Endothelial cell of umbilical vein (primary cell): ENCODE data around the gene ATOX1. TPM values are rescaled to one million over a fixed set of nuclear protein-coding genes. Genes with fewer than 3 reads are reported as not detected.

Experiments used
- BruUV-seq: library from RNA; stranded (reverse); fragments of 400-500 nt; replicated peaks from 2 replicates; lab custom pipeline; 2021; lab: Mats Ljungman, UMichigan
- CTCF ChIA-PET: fragments of 300-600, 350-600 bp; sonication (Branson Sonifier 250); formaldehyde crosslinking; loops from one replicate; lab custom pipeline; 2021; ENCODE audit warnings: antibody characterized with exemption, inconsistent platforms; lab: Charles Lee
- POLR2A ChIA-PET: fragments of 300-600, 350-600 bp; sonication (Branson Sonifier 250); formaldehyde crosslinking; loops from one replicate; lab custom pipeline; 2021; ENCODE audit warnings: antibody characterized with exemption, inconsistent platforms; lab: Charles Lee
- DNase-seq: peaks from one replicate; pipeline ENCODE4 v3.0.0-alpha.2; 2011; ENCODE audit warnings: low read depth, low spot score
- FAIRE-seq: peaks from 2 replicates; lab custom pipeline; 2011; peaks lifted over from hg19 to GRCh38; lab: Jason Lieb, UNC
- H2AFZ ChIP-seq: 2 replicates; pipeline ENCODE4 v1.6.0; 2012; ENCODE audit warnings: low read depth, low read length, control low read depth, inconsistent platforms
- H3K27ac ChIP-seq: 2 replicates; pipeline ENCODE4 v1.5.1; 2011; ENCODE audit warnings: low read depth, mild to moderate bottlenecking, control low read depth, low read length, moderate library complexity; ENCODE audit not compliant: insufficient read depth
- H3K27me3 ChIP-seq, 2 experiments: 2 replicates each; pipeline versions ENCODE4 v1.6.0 to v1.6.1; 2011; ENCODE audit warnings: low read length in 2 of 2, mixed read lengths in 1 of 2; ENCODE audit not compliant: control insufficient read depth in 2 of 2, insufficient read depth in 2 of 2
- H3K36me3 ChIP-seq, 2 experiments: 2 replicates in 1 of 2; 3 replicates in 1 of 2; pipeline ENCODE4 v1.5.1; 2011; ENCODE audit warnings: low read length in 2 of 2, mild to moderate bottlenecking in 1 of 2, moderate library complexity in 1 of 2; ENCODE audit not compliant: control insufficient read depth in 2 of 2, insufficient read depth in 2 of 2; ENCODE audit errors: extremely low read depth in 1 of 2
- H3K4me1 ChIP-seq: 3 replicates; pipeline ENCODE4 v1.5.1; 2011; ENCODE audit warnings: mild to moderate bottlenecking, low read length; ENCODE audit not compliant: control insufficient read depth, insufficient read depth; ENCODE audit errors: extremely low read depth
- H3K4me2 ChIP-seq: 2 replicates; pipeline ENCODE4 v1.6.1; 2011; ENCODE audit warnings: low read length, control low read depth, mixed read lengths; ENCODE audit not compliant: insufficient read depth
- H3K4me3 ChIP-seq, 3 experiments: fragments of 200-600 bp in 1 of 3; sonication (generic), shearing (Covaris generic) in 1 of 3; replicated peaks in 1 of 3; 2 replicates each; pipeline ENCODE4 v1.5.1; 2011 to 2016; ENCODE audit warnings: control low read depth in 3 of 3, low read length in 3 of 3, mild to moderate bottlenecking in 2 of 3, inconsistent platforms in 1 of 3, low read depth in 1 of 3, moderate library complexity in 1 of 3; ENCODE audit not compliant: insufficient read depth in 1 of 3
- H3K79me2 ChIP-seq: 2 replicates; pipeline ENCODE4 v1.6.0; 2012; ENCODE audit warnings: low read length, inconsistent platforms; ENCODE audit not compliant: control insufficient read depth, insufficient read depth
- H3K9ac ChIP-seq: replicated peaks from 2 replicates; pipeline ENCODE3; 2011; ENCODE audit warnings: low read length, control low read depth; ENCODE audit not compliant: insufficient read depth; ENCODE audit errors: extremely low read depth
- H3K9me1 ChIP-seq: replicated peaks from 3 replicates; pipeline ENCODE4 v1.6.0; 2011; ENCODE audit warnings: mild to moderate bottlenecking, low read length; ENCODE audit not compliant: control insufficient read depth, insufficient read depth; ENCODE audit errors: extremely low read depth
- H3K9me3 ChIP-seq: replicated peaks from 2 replicates; pipeline ENCODE4 v1.5.1; 2012; ENCODE audit warnings: low read length, inconsistent platforms; ENCODE audit not compliant: control insufficient read depth, insufficient read depth
- H4K20me1 ChIP-seq: replicated peaks from 2 replicates; pipeline ENCODE3; 2011; ENCODE audit warnings: mild to moderate bottlenecking, low read length; ENCODE audit not compliant: control insufficient read depth, insufficient read depth; ENCODE audit errors: extremely low read depth
- CTCF ChIP-seq, 2 donors: IDR thresholded peaks; 1 replicate in 1 of 2; 2 replicates in 1 of 2; pipeline ENCODE4 v1.5.1; 2011; ENCODE audit warnings: low read length in 2 of 2, mild to moderate bottlenecking in 2 of 2, moderate library complexity in 2 of 2, control low read depth in 1 of 2, inconsistent platforms in 1 of 2, low read depth in 1 of 2; ENCODE audit not compliant: insufficient read depth in 1 of 2; ENCODE audit errors: extremely low read depth in 1 of 2
- EZH2 ChIP-seq: IDR thresholded peaks from 2 replicates; pipeline ENCODE4 v1.6.1; 2012; ENCODE audit warnings: borderline replicate concordance, low read depth, mild to moderate bottlenecking, moderate library complexity, low read length, inconsistent platforms; ENCODE audit not compliant: severe bottlenecking
- FOS ChIP-seq: IDR thresholded peaks from 2 replicates; pipeline ENCODE4 v1.6.1; 2011; ENCODE audit warnings: mild to moderate bottlenecking, low read length, moderate library complexity, borderline replicate concordance; ENCODE audit not compliant: insufficient read depth
- JUN ChIP-seq: IDR thresholded peaks from 2 replicates; pipeline ENCODE4 v1.6.1; 2011; ENCODE audit warnings: borderline replicate concordance, low read depth; ENCODE audit not compliant: insufficient read length, insufficient read depth
- MAX ChIP-seq: IDR thresholded peaks from 2 replicates; pipeline ENCODE4 v1.6.1; 2011; ENCODE audit not compliant: insufficient read depth, insufficient read length
- MYC ChIP-seq: IDR thresholded peaks from one replicate; pipeline ENCODE4 v1.6.1; 2011; ENCODE audit warnings: mild to moderate bottlenecking, low read depth, low read length
- POLR2A ChIP-seq: IDR thresholded peaks from 2 replicates; pipeline ENCODE4 v1.6.1; 2012; ENCODE audit warnings: low read depth, mild to moderate bottlenecking, control low read depth, low read length
- POLR2AphosphoS5 ChIP-seq: IDR thresholded peaks from 2 replicates; pipeline ENCODE4 v1.6.1; 2012; ENCODE audit warnings: low read depth, mild to moderate bottlenecking, control low read depth, low read length, moderate library complexity; ENCODE audit not compliant: insufficient read depth
- dilution Hi-C: fragments of 300-500 bp; cut with MboI; formaldehyde crosslinking; loops from one replicate; pipeline ENCODE4 v1.15.0; 2019; ENCODE audit warnings: low sequenced_read_pairs; ENCODE audit not compliant: extremely low pct_ligation_motif_present
- intact Hi-C: fragments of 100-400 bp; cut with micrococcal nuclease; formaldehyde crosslinking; loops from one replicate; pipeline ENCODE4 v1.10.0; 2022
- polyA plus RNA-seq, 4 experiments: library from polyadenylated mRNA; depleted of rRNA in 3 of 4; stranded (reverse) in 3 of 4; unstranded in 1 of 4; fragments of >200 nt; gene quantifications; 2 replicates each; pipeline versions ENCODE4 v1.2.1 to v1.2.3, GENCODE V29; 2011 to 2012; ENCODE audit warnings: missing spikeins in 1 of 4
- total RNA-seq: library from RNA; stranded (reverse); gene quantifications from 2 replicates; pipeline ENCODE4 v1.2.3, GENCODE V29; 2021

The ATOX1 gene
- total and polyA plus RNA-seq, 2 donors (not counting 3 experiments of a cell fraction or from before 2014, with no cell fraction given): 113 to 292 TPM

- Histone ChIP-seq H3K9me1 (no peaks in the 10 kb centered on the region), H4K20me1 (no peaks in the 10 kb centered on the region), H3K4me3 (no peak overlapping the region), H2AFZ (no peak overlapping the region), H3K27me3 (no peaks in the 10 kb centered on the region), H3K79me2 (peaks cover 31% of the 10 kb centered on the region), H3K4me1 (peaks cover 2% of the 10 kb centered on the region), H3K4me2 (no peak overlapping the region), H3K9ac (no peak overlapping the region), H3K27ac (no peak overlapping the region), H3K36me3 (no peaks in the 10 kb centered on the region), H3K9me3 (no peaks in the 10 kb centered on the region)
- no TSS peak for BruUV-seq
- TF ChIP-seq CTCF (IDR thresholded peaks at IDR 0.05; ENCODE audit: extremely low read depth in 1 of 2, insufficient read depth in 1 of 2, low read depth in 1 of 2, low read length in 2 of 2) (no peak), MAX (no peak), FOS (no peak), JUN (no peak), EZH2 (no peak), POLR2AphosphoS5 (no peak), MYC (no peak), POLR2A (no peak)
- ChIA-PET POLR2A (no interaction called here), CTCF (interaction anchor here (1.9 to 2.8 kb wide), 2 partner anchors 11 to 20 kb away, joined by 7 to 11 read pairs; no protein-coding TSS in a partner anchor)
- dilution Hi-C loops: no loop called here
- intact Hi-C loops: no loop called here
- DNase-seq: no peak
- FAIRE-seq: no peak
These were observed 6.8 kb downstream of the ATOX1 start for GRCh38 chr5:151751593-151751992.
